Nephron (organoid): ENCODE measurements around the gene LINS1.

Experiments used
- H3K27ac Mint-ChIP-seq, 3 experiments: 2 replicates each; pipeline ENCODE4 v1.8.0; 2020; ENCODE audit warnings: mixed read lengths in 3 of 3, mild to moderate bottlenecking in 2 of 3, moderate library complexity in 1 of 3
- H3K27me3 Mint-ChIP-seq: 2 replicates; pipeline ENCODE4 v1.8.0; 2021; ENCODE audit warnings: low read depth, mild to moderate bottlenecking, moderate library complexity, mixed read lengths
- H3K36me3 Mint-ChIP-seq: 2 replicates; pipeline ENCODE4 v1.8.0; 2020; ENCODE audit warnings: low read depth, mixed read lengths
- H3K4me1 Mint-ChIP-seq: 2 replicates; pipeline ENCODE4 v1.8.0; 2020; ENCODE audit warnings: mixed read lengths
- H3K4me3 Mint-ChIP-seq, 3 experiments: 2 replicates each; pipeline ENCODE4 v1.8.0; 2020; ENCODE audit warnings: mild to moderate bottlenecking in 3 of 3, mixed read lengths in 3 of 3, moderate library complexity in 2 of 3
- H3K9me3 Mint-ChIP-seq: 2 replicates; pipeline ENCODE4 v1.8.0; 2020; ENCODE audit warnings: mixed read lengths
- CTCF ChIP-seq, 3 experiments: fragments of 200-600 bp; sonication (generic); IDR thresholded peaks; one replicate each; pipeline ENCODE4 v1.5.0; 2021; ENCODE audit warnings: antibody characterized with exemption in 3 of 3; ENCODE audit not compliant: unreplicated experiment in 3 of 3

The LINS1 gene

GRCh38 chr15:100533886-100534285 is 68.1 kb downstream of the LINS1 start:
- Mint-ChIP-seq H3K4me3 (no peak overlapping the region), H3K27ac (no peak overlapping the region), H3K9me3 (peaks cover 1% of the 10 kb centered on the region), H3K36me3 (no peaks in the 10 kb centered on the region), H3K4me1 (no peaks in the 10 kb centered on the region), H3K27me3 (peaks cover 18% of the 10 kb centered on the region)
- TF ChIP-seq CTCF (IDR thresholded peaks at IDR 0.05; ENCODE audit: unreplicated experiment in 3 of 3), result no peak

GRCh38 chr15:100531823-100532327 is 70.1 kb downstream of the LINS1 start:
- no peaks in the 10 kb centered on the region for H3K4me1 Mint-ChIP-seq
- no peaks in the 10 kb centered on the region for H3K9me3 Mint-ChIP-seq
- H3K4me3 Mint-ChIP-seq, result no peak overlapping the region
- no peak overlapping the region for H3K27ac Mint-ChIP-seq
- H3K36me3 Mint-ChIP-seq, result no peaks in the 10 kb centered on the region
- no peak for TF ChIP-seq CTCF (IDR thresholded peaks at IDR 0.05; ENCODE audit: unreplicated experiment in 3 of 3)
- H3K27me3 Mint-ChIP-seq, result peaks cover 26% of the 10 kb centered on the region

- Mint-ChIP-seq H3K27ac (no peak overlapping the region), H3K4me3 (no peak overlapping the region), H3K9me3 (no peaks in the 10 kb centered on the region), H3K27me3 (peaks cover 28% of the 10 kb centered on the region), H3K4me1 (peaks cover 3% of the 10 kb centered on the region), H3K36me3 (no peaks in the 10 kb centered on the region)
- TF ChIP-seq CTCF (IDR thresholded peaks at IDR 0.05; ENCODE audit: unreplicated experiment in 3 of 3), result no peak
Observed at GRCh38 chr15:100531204-100531603, 70.8 kb downstream of the LINS1 start.

- Mint-ChIP-seq H3K27ac (no peak overlapping the region), H3K36me3 (no peaks in the 10 kb centered on the region), H3K27me3 (peaks cover 30% of the 10 kb centered on the region), H3K4me1 (peaks cover 16% of the 10 kb centered on the region), H3K9me3 (no peaks in the 10 kb centered on the region), H3K4me3 (no peak overlapping the region)
- no peak for TF ChIP-seq CTCF (IDR thresholded peaks at IDR 0.05; ENCODE audit: unreplicated experiment in 3 of 3)
Observed at GRCh38 chr15:100529556-100529955, 72.4 kb downstream of the LINS1 start.

- Mint-ChIP-seq H3K27me3 (peaks cover 30% of the 10 kb centered on the region), H3K4me3 (no peak within 1 kb of the TSS), H3K9me3 (no peaks in the 10 kb centered on the region), H3K36me3 (no peaks in the 10 kb centered on the region), H3K4me1 (peaks cover 20% of the 10 kb centered on the region), H3K27ac (peak within 1 kb of the TSS in 1 of 3 experiments; percentile 35)
- TF ChIP-seq CTCF (IDR thresholded peaks at IDR 0.05; ENCODE audit: unreplicated experiment in 3 of 3), result no peak
Observed at GRCh38 chr15:100528833-100529428, 73.1 kb downstream of the LINS1 start, which contains the start of gene CERS3. CERS3 (minus strand) TSS chr15:100528950; CDS start chr15:100501849, 27,101 bp downstream.

- Mint-ChIP-seq H3K36me3 (no peaks in the 10 kb centered on the region), H3K27ac (peak overlapping the region in 2 of 3 experiments; percentile 63 to 71), H3K27me3 (peaks cover 19% of the 10 kb centered on the region), H3K4me3 (peak overlapping the region in 1 of 3 experiments; percentile 41), H3K9me3 (peaks cover 3% of the 10 kb centered on the region), H3K4me1 (peaks cover 20% of the 10 kb centered on the region)
- TF ChIP-seq CTCF (IDR thresholded peaks at IDR 0.05; ENCODE audit: unreplicated experiment in 3 of 3), result no peak
Observed at GRCh38 chr15:100526027-100526481, 75.9 kb downstream of the LINS1 start.
